ENCODE results near the gene PRKCE.

The PRKCE gene

DNA sequence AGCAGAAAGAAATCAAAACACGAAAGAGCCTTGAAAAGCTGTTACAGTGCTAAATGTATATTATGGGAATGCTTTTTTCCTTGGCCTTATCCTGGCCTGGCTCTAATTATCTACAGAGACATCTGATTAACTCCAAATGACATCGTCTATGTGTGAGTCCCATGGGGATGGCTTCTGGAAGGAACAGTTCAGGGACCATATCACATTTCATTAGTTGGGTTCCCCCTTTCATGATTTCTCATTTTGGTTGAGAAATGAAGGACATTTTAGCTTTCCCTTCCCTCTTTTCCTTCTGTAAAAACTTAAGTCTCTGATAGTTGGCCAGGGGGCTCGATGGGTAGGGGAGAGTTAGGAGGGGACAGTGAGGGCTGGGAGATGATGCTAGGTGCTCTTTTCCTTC lies 116.7 kb downstream of the PRKCE start:
- Histone ChIP-seq H3K27ac (ENCODE audit: low read depth, low read length, severe bottlenecking) (no peak overlapping the region), H3K4me1 (ENCODE audit: control insufficient read depth, insufficient read depth, low read length, poor library complexity, severe bottlenecking) (peaks cover 19% of the 10 kb centered on the region)
- 83 to 100% methylated on average over 1 of the region's 3 CpGs for WGBS, 2 experiments (ENCODE audit: insufficient coverage in 2 of 2)

DNA sequence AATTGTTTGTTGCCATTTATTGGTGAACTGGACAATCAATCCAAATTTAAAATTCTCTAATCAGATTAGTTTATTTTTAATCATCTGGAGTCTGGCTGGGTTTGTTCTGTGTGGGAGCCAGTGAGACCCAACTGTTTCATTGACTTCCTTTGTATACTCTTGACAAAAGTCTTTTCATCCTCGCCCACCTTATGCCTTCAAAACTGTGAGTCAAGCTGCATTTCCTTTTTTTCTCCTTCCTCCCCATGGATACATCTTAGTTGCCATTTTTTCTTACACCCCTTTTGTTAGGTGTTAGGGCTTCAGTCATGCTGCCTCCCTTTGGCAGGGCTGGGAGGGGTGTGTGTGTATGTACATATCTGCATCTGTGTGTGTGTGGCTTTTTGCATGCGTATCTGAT lies 117.6 kb downstream of the PRKCE start:
- no peaks in the 10 kb centered on the region for H3K9me3 ChIP-seq (ENCODE audit: control insufficient read depth, low read length)
- H3K4me1 ChIP-seq (ENCODE audit: control insufficient read depth, insufficient read depth, low read length, poor library complexity, severe bottlenecking) = peaks cover 19% of the 10 kb centered on the region
- no peaks in the 10 kb centered on the region for H3K36me3 ChIP-seq (ENCODE audit: control insufficient read depth, insufficient read depth, low read length)
- WGBS, 2 experiments (ENCODE audit: insufficient coverage in 2 of 2) = 89 to 100% methylated on average over 1 of the region's 2 CpGs
- no peak overlapping the region for H3K4me3 ChIP-seq (ENCODE audit: extremely low read depth, insufficient read depth, low read length, poor library complexity, severe bottlenecking)
- no peak overlapping the region for H3K27ac ChIP-seq (ENCODE audit: low read depth, low read length, severe bottlenecking)

More for the DNA sequence above, 116.7 kb downstream of the PRKCE start:
- Histone ChIP-seq H3K4me3 (ENCODE audit: extremely low read depth, insufficient read depth, low read length, poor library complexity, severe bottlenecking) (no peak overlapping the region), H3K36me3 (ENCODE audit: control insufficient read depth, insufficient read depth, low read length) (no peaks in the 10 kb centered on the region), H3K9me3 (ENCODE audit: control insufficient read depth, low read length) (no peaks in the 10 kb centered on the region)

DNA sequence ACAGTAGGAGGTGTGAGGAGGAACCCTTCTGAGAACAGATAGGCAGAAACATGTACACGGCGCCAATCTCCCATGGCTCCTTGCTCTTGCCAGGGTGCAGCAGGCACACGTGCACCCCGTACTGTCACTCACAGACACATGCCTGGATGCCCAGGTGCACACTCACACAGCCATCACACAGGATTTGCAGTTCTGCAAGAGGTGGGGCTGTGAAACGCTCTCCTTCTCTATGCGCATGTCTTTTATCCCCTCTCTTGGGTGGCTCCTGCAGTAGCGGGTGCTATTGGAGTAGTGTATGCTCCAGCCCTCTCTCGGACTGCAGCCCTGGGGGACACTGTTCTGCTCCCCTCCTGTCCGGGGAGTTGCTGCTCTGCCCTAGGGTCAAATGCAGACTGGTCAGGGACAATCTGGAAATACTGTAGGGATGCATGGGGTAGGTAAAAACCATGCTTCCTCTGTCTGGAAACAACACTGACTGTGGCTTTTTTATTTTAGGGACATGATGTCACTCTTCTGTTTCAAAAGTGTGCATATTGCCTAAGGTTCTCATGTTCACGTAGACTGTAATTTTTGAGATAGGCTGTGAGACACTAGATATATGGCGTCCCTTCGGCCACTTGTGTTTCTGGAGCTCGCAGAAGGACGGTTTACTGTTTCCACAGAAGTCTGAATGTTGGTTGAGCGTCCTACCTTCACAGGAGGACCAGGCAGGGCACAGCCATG lies 118.5 kb downstream of the PRKCE start:
- WGBS, 2 experiments (ENCODE audit: insufficient coverage in 2 of 2) = 87 to 88% methylated on average over 11 to 13 of the region's 15 CpGs
- H3K4me3 ChIP-seq (ENCODE audit: extremely low read depth, insufficient read depth, low read length, poor library complexity, severe bottlenecking) = no peak overlapping the region
- H3K9me3 ChIP-seq (ENCODE audit: control insufficient read depth, low read length) = no peaks in the 10 kb centered on the region
- H3K4me1 ChIP-seq (ENCODE audit: control insufficient read depth, insufficient read depth, low read length, poor library complexity, severe bottlenecking) = peaks cover 23% of the 10 kb centered on the region
- H3K36me3 ChIP-seq (ENCODE audit: control insufficient read depth, insufficient read depth, low read length) = no peaks in the 10 kb centered on the region
- no peak overlapping the region for H3K27ac ChIP-seq (ENCODE audit: low read depth, low read length, severe bottlenecking)

DNA sequence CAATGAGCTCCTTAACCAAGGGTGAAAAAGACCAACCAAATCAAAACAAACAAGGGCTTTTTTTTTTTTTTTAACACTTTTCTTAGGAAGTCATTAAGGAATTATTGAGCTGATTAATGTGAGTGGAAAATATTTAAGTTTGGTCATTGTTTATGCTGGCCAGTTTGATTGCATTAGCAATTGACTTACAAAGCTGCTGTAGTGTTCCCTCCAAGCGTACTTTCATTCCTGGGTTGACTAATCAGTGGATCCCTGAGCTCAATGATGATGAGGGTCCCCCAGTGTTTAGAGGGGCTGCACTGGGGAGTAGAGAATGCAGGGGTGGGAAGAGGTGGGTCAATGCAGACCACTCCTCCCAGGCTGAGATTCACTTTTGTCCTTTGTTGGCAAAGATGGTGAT lies 119.3 kb downstream of the PRKCE start:
- no peak overlapping the region for H3K27ac ChIP-seq (ENCODE audit: low read depth, low read length, severe bottlenecking)
- H3K36me3 ChIP-seq (ENCODE audit: control insufficient read depth, insufficient read depth, low read length) = no peaks in the 10 kb centered on the region
- no peak overlapping the region for H3K4me3 ChIP-seq (ENCODE audit: extremely low read depth, insufficient read depth, low read length, poor library complexity, severe bottlenecking)
- WGBS, 2 experiments (ENCODE audit: insufficient coverage in 2 of 2) = 100% methylated on average over 1 of the region's 1 CpG
- no peaks in the 10 kb centered on the region for H3K9me3 ChIP-seq (ENCODE audit: control insufficient read depth, low read length)
- H3K4me1 ChIP-seq (ENCODE audit: control insufficient read depth, insufficient read depth, low read length, poor library complexity, severe bottlenecking) = peaks cover 23% of the 10 kb centered on the region

DNA sequence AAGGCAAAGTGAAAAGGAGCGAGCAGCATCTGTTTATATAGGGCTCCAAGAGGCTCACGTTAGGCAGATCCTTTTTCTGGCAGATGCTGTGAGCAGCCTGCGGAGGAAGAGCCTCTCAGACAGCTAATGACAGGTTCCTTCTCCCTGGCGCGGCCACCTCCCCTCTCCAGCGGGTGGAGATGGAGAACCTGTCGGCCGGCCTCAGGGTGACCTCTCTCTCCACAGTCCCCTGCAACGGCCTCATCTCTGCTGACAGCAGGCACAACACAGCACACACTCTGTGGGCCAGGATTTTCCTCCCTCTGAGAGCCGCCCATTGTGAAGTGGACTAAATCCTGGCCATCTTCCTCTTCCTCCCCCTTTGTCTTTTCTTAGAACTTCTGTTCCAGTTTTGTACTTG lies 119.8 kb downstream of the PRKCE start:
- Histone ChIP-seq H3K27ac (ENCODE audit: low read depth, low read length, severe bottlenecking) (no peak overlapping the region), H3K4me1 (ENCODE audit: control insufficient read depth, insufficient read depth, low read length, poor library complexity, severe bottlenecking) (peaks cover 26% of the 10 kb centered on the region), H3K9me3 (ENCODE audit: control insufficient read depth, low read length) (no peaks in the 10 kb centered on the region), H3K4me3 (ENCODE audit: extremely low read depth, insufficient read depth, low read length, poor library complexity, severe bottlenecking) (no peak overlapping the region), H3K36me3 (ENCODE audit: control insufficient read depth, insufficient read depth, low read length) (no peaks in the 10 kb centered on the region)
- 58 to 66% methylated on average over 9 to 10 of the region's 10 CpGs for WGBS, 2 experiments (ENCODE audit: insufficient coverage in 2 of 2)

DNA sequence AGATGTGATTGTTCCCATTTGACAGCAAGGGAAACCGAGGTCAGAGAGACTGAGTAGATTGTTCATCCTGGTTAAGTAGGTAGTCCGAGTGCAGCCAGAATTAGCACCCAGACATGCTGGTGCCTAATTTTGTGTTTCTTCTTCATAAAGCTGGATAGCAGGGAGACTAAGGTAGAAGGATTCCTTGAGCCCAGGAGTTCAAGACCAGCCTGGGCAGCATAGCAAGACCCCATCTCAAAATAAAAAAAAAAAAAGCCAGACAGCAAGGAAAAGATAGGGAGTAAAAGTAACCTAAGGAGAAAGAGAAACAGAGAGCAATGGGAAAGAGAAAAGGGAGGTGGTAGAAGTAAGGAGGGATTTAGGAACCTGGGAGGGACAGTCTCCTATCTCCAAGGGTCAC lies 120.6 kb downstream of the PRKCE start:
- no peak overlapping the region for H3K4me3 ChIP-seq (ENCODE audit: extremely low read depth, insufficient read depth, low read length, poor library complexity, severe bottlenecking)
- H3K9me3 ChIP-seq (ENCODE audit: control insufficient read depth, low read length) = no peaks in the 10 kb centered on the region
- no peak overlapping the region for H3K27ac ChIP-seq (ENCODE audit: low read depth, low read length, severe bottlenecking)
- 38 to 45% methylated on average over 2 of the region's 2 CpGs for WGBS, 2 experiments (ENCODE audit: insufficient coverage in 2 of 2)
- peaks cover 30% of the 10 kb centered on the region for H3K4me1 ChIP-seq (ENCODE audit: control insufficient read depth, insufficient read depth, low read length, poor library complexity, severe bottlenecking)
- H3K36me3 ChIP-seq (ENCODE audit: control insufficient read depth, insufficient read depth, low read length) = no peaks in the 10 kb centered on the region

DNA sequence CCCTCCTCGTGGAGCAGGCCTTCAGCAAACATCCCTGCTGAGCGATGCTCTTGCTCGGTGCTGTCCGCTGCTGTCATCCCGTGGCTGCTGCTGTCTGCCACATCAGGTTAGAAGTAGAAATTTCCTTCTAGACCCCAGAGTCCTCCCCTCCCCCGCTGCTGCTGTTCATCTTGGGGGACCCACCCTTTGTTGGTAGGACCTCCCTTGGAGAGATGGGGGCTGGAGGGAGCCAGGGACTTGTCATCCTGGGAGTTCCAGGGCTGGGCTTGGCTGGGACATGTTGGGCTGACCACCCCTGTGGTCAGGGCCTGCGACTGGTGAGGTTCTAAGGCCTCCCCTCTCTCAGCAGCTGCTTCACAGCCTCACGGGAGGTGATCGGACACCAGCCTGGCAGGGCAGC lies 122.4 kb downstream of the PRKCE start:
- 97 to 100% methylated on average over 1 to 8 of the region's 9 CpGs for WGBS, 2 experiments (ENCODE audit: insufficient coverage in 2 of 2)
- Histone ChIP-seq H3K27ac (ENCODE audit: low read depth, low read length, severe bottlenecking) (no peak overlapping the region), H3K4me1 (ENCODE audit: control insufficient read depth, insufficient read depth, low read length, poor library complexity, severe bottlenecking) (peaks cover 30% of the 10 kb centered on the region), H3K9me3 (ENCODE audit: control insufficient read depth, low read length) (no peaks in the 10 kb centered on the region), H3K4me3 (ENCODE audit: extremely low read depth, insufficient read depth, low read length, poor library complexity, severe bottlenecking) (no peak overlapping the region), H3K36me3 (ENCODE audit: control insufficient read depth, insufficient read depth, low read length) (peaks cover 3% of the 10 kb centered on the region)

DNA sequence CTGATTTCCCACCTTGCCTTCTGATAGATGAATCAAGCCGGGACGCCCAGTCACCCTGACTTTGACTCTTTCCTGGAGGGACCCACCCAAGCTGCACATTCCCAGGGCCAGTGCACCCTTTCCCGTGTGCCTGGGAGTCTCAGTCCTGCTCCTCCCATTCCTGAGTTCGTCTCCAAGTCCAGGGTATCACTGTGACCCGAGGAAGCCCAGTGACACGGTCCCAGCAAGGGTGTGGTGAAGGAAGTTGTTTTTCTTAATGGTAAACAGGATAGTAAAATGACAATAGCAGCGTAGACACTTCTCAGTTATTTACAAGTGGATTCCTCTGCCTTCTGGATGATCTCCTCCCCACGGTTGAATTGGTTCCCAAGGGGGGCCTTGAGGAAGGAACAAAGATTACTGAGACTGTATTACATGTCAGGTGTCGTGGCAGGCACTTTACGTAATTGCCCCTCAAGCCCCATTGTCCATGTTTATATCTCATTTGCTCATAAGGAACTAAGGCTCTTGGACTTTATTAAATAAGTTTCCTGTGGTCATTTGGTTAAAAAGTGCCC lies 123.3 kb downstream of the PRKCE start:
- Histone ChIP-seq H3K27ac (ENCODE audit: low read depth, low read length, severe bottlenecking) (no peak overlapping the region), H3K4me3 (ENCODE audit: extremely low read depth, insufficient read depth, low read length, poor library complexity, severe bottlenecking) (no peak overlapping the region), H3K36me3 (ENCODE audit: control insufficient read depth, insufficient read depth, low read length) (peaks cover 3% of the 10 kb centered on the region), H3K4me1 (ENCODE audit: control insufficient read depth, insufficient read depth, low read length, poor library complexity, severe bottlenecking) (peaks cover 30% of the 10 kb centered on the region), H3K9me3 (ENCODE audit: control insufficient read depth, low read length) (no peaks in the 10 kb centered on the region)
- 78 to 88% methylated on average over 8 of the region's 10 CpGs for WGBS, 2 experiments (ENCODE audit: insufficient coverage in 2 of 2)

DNA sequence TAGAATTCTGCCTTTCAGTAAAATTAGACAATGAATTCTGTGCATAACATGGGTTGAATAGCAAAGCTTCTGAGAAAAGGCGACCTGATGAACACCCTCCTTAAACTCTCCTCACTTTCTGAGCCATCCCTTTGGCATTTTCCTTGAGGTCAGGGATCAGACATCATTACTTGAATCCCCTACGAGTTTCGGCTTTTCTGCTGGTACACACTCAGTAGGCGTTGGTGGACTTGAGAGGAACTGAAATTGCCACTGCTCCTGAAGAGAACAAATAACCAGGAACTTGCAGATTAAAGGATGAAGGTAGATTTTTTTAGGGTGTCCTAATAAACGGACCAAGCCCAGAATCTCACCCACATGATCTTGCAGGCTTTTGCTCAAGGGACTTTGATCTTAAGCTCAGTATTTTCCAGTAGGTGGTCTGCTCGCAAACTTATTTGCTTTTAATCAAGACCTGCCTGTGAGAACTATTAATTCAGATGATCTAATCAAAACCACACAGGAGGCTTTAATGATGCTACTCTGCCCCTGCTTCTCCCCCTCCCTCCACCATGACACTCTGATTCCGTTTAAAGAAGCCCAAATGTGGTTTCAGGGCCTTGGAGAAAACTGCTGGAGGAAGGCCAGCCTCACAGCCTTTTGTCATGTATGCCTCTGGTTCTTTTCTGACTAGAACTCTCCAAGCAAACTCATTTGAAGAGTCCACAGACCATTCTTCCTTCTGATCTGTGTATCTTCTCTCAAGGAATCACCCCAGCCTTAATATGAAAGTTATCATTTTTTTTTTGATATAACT lies 124.9 kb downstream of the PRKCE start:
- Histone ChIP-seq H3K36me3 (ENCODE audit: control insufficient read depth, insufficient read depth, low read length) (peaks cover 3% of the 10 kb centered on the region), H3K27ac (ENCODE audit: low read depth, low read length, severe bottlenecking) (no peak overlapping the region)
- 73 to 76% methylated on average over 6 to 7 of the region's 7 CpGs for WGBS, 2 experiments (ENCODE audit: insufficient coverage in 2 of 2)

DNA sequence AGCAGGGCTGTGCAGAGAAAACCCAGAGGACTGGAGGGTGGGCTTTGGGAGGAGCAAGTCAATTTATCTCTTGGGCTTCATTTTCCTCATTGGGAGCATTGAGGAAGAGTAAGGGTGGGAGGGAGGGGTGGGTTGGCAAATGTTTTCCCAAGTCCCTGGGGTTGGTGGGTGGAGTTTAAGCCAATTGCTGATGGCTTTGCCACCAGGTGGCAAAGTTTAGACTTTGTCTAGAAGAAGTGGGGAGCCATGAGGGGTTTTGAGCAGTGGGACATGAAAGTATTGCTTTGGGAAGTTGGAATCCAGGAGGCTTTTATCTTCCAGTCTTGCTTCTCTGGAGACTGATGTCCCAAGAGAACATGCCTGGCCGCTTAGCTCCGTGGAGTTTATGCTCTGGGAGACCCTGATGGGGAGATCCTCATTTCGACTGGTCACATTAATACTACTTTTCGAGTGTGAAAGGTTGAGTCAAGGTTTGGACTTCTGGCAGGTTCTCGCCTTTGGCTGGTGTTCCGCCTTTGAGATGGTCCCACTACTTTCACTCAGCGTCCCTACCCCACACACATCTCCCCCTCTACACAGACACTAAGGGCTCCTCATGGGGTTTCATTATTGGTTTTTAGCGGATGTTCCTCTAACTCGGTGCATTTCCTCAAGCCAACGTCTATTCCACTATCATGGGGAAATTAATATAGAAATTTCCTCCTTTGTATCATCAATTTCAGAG lies 126.7 kb downstream of the PRKCE start:
- 86 to 90% methylated on average over 3 to 5 of the region's 10 CpGs for WGBS, 2 experiments (ENCODE audit: insufficient coverage in 2 of 2)
- peaks cover 3% of the 10 kb centered on the region for H3K36me3 ChIP-seq (ENCODE audit: control insufficient read depth, insufficient read depth, low read length)
- H3K9me3 ChIP-seq (ENCODE audit: control insufficient read depth, low read length) = no peaks in the 10 kb centered on the region
- peaks cover 40% of the 10 kb centered on the region for H3K4me1 ChIP-seq (ENCODE audit: control insufficient read depth, insufficient read depth, low read length, poor library complexity, severe bottlenecking)
- H3K4me3 ChIP-seq (ENCODE audit: extremely low read depth, insufficient read depth, low read length, poor library complexity, severe bottlenecking) = no peak overlapping the region
- H3K27ac ChIP-seq (ENCODE audit: low read depth, low read length, severe bottlenecking) = no peak overlapping the region

More for the DNA sequence above, 124.9 kb downstream of the PRKCE start:
- no peak overlapping the region for H3K4me3 ChIP-seq (ENCODE audit: extremely low read depth, insufficient read depth, low read length, poor library complexity, severe bottlenecking)
- H3K9me3 ChIP-seq (ENCODE audit: control insufficient read depth, low read length) = no peaks in the 10 kb centered on the region
- H3K4me1 ChIP-seq (ENCODE audit: control insufficient read depth, insufficient read depth, low read length, poor library complexity, severe bottlenecking) = peaks cover 26% of the 10 kb centered on the region
